Myocyte (in vitro differentiated cells): ENCODE measurements around the gene PPP6R2. TPM values are rescaled to one million over a fixed set of nuclear protein-coding genes. Genes with fewer than 3 reads are reported as not detected.

Source experiments
- DNase-seq: peaks from one replicate; pipeline ENCODE4 v3.0.0-alpha.2; 2012; ENCODE audit warnings: low read depth
- total RNA-seq: library from RNA; depleted of rRNA; stranded (reverse); fragments of >200 nt; gene quantifications from 2 replicates; pipeline ENCODE4 v1.2.3, GENCODE V29; 2014

PPP6R2 gene
- total RNA-seq, 1 donor from 2014 or later, result 65.8 TPM

DNA sequence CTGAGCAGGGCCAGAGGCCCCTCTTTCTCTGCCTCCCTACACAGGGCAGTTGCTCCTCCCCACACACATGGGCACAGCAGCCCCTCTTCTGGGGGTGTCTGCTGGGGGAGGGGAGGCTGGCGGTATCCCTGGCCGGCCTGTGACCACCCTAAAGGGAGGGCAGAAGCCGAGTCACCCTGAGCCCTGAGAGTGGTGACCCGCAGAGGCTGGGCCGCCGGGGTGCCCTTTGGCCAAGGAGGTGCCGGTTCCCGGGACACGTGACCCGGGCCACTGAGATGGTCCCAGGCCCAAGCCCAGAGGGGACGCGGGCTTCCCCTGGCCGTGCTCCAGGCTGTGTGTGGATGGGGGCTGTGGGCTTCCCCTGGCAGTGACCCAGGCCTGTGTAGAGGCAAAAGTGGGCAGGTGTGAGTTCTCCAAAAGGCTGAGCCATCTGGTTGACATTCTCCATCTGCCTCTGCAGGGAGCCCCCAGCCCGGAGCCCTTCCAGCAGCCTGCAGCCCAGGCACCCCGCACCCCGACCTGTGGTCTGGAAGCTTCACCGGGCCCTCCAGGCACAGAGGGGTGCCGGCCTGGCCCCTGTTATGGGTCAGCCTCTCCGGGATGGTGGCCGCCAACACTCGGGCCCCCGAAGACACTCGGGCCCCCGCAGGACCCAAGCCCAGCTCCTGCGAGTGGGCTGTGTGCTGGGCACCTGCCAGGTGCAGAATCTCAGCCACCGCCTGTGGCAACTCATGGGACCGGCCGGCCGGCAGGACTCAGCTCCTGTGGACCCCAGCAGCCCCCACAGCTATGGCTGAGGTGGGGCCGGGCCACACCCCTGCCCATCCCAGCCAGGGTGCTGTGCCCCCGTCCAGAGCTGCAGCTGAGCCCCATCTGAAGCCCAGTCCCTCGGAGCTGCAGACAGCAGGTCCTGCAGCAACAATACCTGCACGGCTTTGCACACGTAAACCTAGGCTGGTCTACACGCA is 139.3 kb downstream of the PPP6R2 start:
- DNase-seq, result no peak

- DNase-seq, result no peak
Observed at GRCh38 chr22:50483106-50483505, 140.0 kb downstream of the PPP6R2 start.

- no peak for DNase-seq
Observed at GRCh38 chr22:50483556-50483955, 140.4 kb downstream of the PPP6R2 start.

GRCh38 chr22:50483977-50484853 is 141.1 kb downstream of the PPP6R2 start:
- DNase-seq, result no peak

DNA sequence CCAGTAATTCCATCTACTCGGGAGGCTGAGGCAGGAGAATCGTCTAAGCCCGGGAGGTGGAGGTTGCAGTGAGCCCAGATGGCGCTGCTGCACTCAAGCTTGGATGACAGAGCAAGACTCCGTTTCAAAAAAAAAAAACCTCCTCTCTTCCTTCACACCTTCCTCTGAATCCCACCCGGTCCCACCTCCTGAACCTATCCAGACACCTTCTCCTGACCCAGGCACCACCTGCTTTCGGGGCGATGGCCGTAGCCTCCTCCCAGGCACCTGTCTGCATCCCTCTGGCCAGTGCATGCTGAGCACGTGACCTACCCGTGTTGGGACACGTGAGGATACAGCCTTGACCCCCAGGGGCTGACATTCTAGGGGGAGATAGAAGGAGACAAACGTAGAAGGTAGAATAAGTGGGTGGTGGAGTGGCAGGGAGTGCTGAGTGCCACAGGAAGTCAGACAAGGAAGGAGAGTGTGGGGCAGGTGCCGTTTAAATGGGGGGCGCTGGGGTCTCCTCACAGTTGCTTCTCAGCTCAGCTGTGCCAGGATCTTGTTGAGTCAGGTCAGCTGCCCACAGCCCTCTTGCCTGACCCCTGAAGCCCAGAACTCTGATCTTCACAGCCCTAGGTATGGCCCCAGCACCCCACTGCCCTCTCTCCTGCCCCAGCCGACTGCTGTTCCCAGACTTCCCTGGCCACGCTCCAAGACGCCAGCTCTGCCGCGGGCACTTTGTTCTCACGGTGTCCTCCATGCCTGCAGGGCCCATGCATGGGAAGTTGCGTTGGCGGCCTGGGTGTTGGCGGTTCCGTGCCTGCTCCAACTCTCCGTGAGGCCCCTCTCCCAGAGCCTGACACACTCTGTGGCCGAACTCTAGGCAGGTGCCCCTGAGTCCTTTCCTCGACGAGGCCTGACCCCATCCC is 142.3 kb downstream of the PPP6R2 start:
- DNase-seq, result no peak

GRCh38 chr22:50486561-50487289 is 143.6 kb downstream of the PPP6R2 start, which contains the start of gene MIOX:
TSS of gene MIOX (plus strand) at chr22:50486859. CDS start at chr22:50486898, 39 bp downstream.
- no peak for DNase-seq

DNA sequence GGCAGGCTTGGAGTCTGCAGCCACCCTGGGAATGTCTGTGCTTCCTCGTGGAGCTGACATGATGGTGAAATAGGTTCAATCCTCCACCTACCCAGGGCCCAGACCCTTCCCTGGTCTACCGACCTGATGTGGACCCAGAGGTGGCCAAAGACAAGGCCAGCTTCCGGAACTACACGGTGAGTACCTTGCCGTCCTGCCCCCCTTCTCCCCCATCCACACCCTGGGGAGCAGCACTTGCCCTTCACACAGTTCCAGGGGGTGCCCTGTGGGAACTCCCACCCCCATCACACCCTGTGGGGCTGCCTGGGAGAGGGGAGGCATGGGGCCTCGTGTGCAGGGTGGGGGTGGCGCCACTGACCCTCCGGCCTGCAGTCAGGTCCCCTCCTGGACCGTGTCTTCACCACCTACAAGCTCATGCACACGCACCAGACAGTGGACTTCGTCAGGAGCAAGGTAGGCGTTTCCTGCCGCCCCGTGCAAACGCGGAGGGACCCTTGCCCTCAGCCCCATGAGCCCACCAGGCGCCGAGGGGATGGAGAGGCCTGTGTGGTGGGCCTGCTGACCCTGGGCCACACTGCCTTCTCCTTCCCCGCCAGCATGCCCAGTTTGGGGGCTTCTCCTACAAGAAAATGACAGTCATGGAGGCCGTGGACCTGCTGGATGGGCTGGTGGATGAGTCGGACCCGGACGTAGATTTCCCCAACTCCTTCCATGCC is 144.3 kb downstream of the PPP6R2 start:
- DNase-seq, result no peak

DNA sequence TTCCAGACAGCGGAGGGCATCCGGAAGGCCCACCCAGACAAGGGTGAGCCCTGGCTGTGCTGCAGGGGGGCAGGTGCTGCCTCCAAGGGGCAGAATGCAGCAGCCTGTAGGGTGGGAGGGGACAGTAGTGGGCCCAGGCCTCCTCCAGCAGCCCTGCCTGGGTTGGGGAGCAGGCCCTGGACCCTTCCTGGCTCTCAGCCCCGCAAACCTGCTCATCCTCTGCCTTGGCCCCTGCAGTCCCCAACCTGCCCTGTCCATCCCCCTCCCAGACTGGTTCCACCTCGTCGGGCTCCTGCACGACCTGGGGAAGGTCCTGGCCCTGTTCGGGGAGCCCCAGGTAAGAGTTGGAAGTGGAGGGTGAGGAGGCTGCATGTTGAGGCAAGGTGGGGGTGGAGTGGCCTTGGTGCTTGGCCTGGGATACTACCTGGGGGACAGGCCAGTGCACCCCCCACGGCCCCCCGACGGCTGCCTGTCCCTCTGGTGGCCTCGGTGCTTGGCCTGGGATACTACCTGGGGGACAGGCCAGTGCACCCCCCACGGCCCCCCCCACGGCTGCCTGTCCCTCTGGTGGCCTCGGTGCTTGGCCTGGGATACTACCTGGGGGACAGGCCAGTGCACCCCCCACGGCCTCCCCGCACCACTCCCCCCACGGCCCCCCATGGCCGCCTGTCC is 145.0 kb downstream of the PPP6R2 start:
- DNase-seq, result no peak

DNA sequence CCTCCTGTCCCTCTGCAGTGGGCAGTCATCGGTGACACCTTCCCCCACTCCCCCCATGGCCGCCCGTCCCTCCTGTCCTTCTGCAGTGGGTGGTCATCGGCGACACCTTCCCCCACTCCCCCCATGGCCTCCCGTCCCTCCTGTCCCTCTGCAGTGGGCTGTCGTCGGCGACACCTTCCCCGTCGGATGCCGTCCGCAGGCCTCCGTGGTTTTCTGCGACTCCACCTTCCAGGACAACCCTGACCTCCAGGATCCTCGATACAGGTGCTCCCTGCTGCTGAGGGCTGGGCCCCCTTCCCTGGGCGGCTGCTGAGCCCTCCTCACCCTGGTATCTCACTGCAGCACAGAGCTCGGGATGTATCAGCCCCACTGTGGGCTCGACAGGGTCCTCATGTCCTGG is 145.8 kb downstream of the PPP6R2 start:
- DNase-seq, result no peak

DNA sequence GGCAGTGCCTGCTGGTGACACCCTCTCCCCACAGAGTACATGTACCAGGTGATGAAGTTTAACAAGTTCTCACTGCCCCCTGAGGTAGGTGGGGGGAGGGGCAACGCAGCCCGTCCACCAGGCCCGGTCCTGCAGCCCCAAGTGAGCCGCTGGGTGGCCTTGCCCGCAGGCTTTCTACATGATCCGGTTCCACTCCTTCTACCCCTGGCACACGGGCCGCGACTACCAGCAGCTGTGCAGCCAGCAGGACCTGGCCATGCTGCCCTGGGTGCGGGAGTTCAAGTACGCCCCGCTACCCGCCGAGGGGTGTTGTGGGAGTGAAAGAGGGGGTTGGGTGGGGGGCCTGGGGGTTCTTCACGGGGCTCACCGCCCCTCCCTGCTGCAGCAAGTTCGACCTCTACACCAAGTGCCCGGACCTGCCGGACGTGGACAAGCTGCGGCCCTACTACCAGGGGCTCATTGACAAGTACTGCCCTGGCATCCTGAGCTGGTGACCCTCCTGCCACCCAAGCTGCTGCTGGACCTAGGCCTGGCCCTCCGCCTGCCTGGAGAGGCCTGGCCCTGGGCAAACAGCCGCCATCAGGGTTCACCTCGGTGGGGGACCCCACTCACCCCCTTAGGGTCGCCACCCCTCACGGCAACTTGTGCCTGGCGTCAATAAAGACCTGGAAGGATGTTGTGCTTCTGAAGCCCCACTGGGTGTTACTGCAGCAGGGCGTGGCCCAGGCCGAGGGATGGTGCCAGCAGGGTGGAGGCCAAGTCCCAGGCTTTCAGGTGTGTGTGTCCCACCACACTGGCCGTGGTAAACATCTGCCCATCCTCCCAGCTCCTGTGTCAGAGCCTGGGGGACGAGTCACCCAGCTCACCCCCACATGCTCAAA is 146.5 kb downstream of the PPP6R2 start:
- no peak for DNase-seq

DNA sequence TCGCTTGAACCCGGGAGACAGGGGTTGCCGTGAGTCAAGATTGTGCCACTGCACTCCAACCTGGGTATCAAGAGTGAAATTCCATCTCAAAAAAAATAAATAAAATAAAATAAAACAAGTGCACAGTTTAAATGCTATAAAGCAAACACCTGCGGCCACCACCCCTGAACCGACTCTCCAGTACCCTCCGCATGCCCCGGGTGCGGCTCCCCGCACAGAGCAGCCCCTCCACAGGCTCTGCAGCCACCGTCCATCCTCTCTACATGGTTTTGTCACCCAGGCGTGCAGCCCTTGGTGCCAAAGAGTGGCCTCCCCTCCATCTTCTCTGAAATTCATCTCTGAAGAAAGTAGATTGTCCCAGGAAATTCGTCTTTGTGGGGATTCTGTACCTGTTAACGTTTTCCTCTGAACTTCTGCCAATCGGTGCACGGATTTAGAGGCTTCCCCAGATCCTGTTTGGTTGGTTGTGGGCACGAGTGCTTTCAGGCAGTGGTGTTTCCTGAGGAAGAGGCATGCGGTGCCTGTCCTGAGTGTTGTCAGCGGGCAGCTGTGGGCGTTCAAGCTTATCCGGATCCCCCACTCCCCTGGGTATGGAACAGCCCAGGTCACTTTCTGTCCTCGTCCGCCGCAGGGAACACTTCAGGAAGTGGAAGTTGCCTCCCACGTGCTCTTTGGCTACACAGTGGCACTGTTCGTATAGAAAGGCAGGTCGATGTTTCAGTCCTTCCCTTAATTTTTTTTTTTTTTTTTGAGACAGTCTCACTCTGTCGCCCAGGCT is 147.6 kb downstream of the PPP6R2 start:
- DNase-seq, result no peak

Other genes starting within 250 kb of the PPP6R2 start
- 0.08 and 0.26 TPM in 2 replicates for gene PANX2, start 172.6 kb upstream of the PPP6R2 start, total RNA-seq
- 16.3 and 26.3 TPM in 2 replicates for gene TRABD, start 157.4 kb upstream of the PPP6R2 start, total RNA-seq
- gene SELENOO, start 142.3 kb upstream of the PPP6R2 start, total RNA-seq, result 30.8 and 34.4 TPM in 2 replicates
- gene TUBGCP6, start 98.3 kb upstream of the PPP6R2 start, total RNA-seq, result 33.7 and 35.4 TPM in 2 replicates
- 12.9 and 22.5 TPM in 2 replicates for gene HDAC10, start 92.1 kb upstream of the PPP6R2 start, total RNA-seq
- gene MAPK12, start 81.6 kb upstream of the PPP6R2 start, total RNA-seq, result 27.9 and 30.0 TPM in 2 replicates
- 3.2 and 3.3 TPM in 2 replicates for gene MAPK11, start 72.9 kb upstream of the PPP6R2 start, total RNA-seq
- gene PLXNB2, start 35.7 kb upstream of the PPP6R2 start, total RNA-seq, result 112 and 163 TPM in 2 replicates
- gene DENND6B, start 16.3 kb upstream of the PPP6R2 start, total RNA-seq, result 4.7 TPM in 2 replicates
- gene SBF1, start 131.7 kb downstream of the PPP6R2 start, total RNA-seq, result 121 and 127 TPM in 2 replicates
- gene ADM2, start 138.2 kb downstream of the PPP6R2 start, total RNA-seq, result 0.67 and 1.6 TPM in 2 replicates
- not detected in 2 replicates for gene MIOX, start 143.5 kb downstream of the PPP6R2 start, total RNA-seq
- gene LMF2, start 164.4 kb downstream of the PPP6R2 start, total RNA-seq, result 41.3 and 46.6 TPM in 2 replicates
- gene NCAPH2, start 164.9 kb downstream of the PPP6R2 start, total RNA-seq, result 21.6 and 25.3 TPM in 2 replicates
- 0.68 and 1.6 TPM in 2 replicates for gene SCO2, start 182.3 kb downstream of the PPP6R2 start, total RNA-seq
- 1.7 and 2.1 TPM in 2 replicates for gene TYMP, start 186.7 kb downstream of the PPP6R2 start, total RNA-seq
- not detected in 2 replicates for gene KLHDC7B, start 202.6 kb downstream of the PPP6R2 start, total RNA-seq
- gene SYCE3, start 219.6 kb downstream of the PPP6R2 start, total RNA-seq, result not detected in 2 replicates
- gene CPT1B, start 235.1 kb downstream of the PPP6R2 start, total RNA-seq, result 3.9 and 11.5 TPM in 2 replicates
- 42.7 and 47.0 TPM in 2 replicates for gene CHKB, start 239.5 kb downstream of the PPP6R2 start, total RNA-seq